Activated CD8-positive, alpha-beta memory T cell treated with anti-CD3 and anti-CD28 coated beads, Interleukin-2, amount 50 U/mL, for 4 hours (primary cell): ENCODE data around the gene ATXN1.
A peak's percentile ranks its signal among the peaks of the same experiment; 100 is the strongest.
"Not testable (repeated sequence)": the region's sequence is repeated elsewhere in the genome, so short reads cannot be mapped to it uniquely, and the experiment has no call there.

Experiments
- DNase-seq: peaks from one replicate; pipeline ENCODE4 v3.0.0-alpha.2; 2020

Gene ATXN1

GRCh38 chr6:16468991-16469615 lies 292.2 kb downstream of the ATXN1 start:
- no peak for DNase-seq

GRCh38 chr6:16466800-16467553 lies 294.3 kb downstream of the ATXN1 start:
- DNase-seq, result no peak

- DNase-seq, result no peak
Measured at GRCh38 chr6:16464045-16464444, 297.2 kb downstream of the ATXN1 start.

GRCh38 chr6:16463246-16463645 lies 298.0 kb downstream of the ATXN1 start:
- DNase-seq, result not testable (repeated sequence)

- no peak for DNase-seq
Measured at GRCh38 chr6:16461491-16461890, 299.8 kb downstream of the ATXN1 start.

GRCh38 chr6:16459472-16459871 lies 301.8 kb downstream of the ATXN1 start:
- not testable (repeated sequence) for DNase-seq

- no peak for DNase-seq
Measured at GRCh38 chr6:16452348-16452747, 308.9 kb downstream of the ATXN1 start.

GRCh38 chr6:16450821-16451220 lies 310.4 kb downstream of the ATXN1 start:
- DNase-seq, result no peak

GRCh38 chr6:16450285-16450684 lies 311.0 kb downstream of the ATXN1 start:
- no peak for DNase-seq

GRCh38 chr6:16446273-16446672 lies 315.0 kb downstream of the ATXN1 start:
- DNase-seq, result no peak

- DNase-seq, result no peak
Measured at GRCh38 chr6:16442031-16442430, 319.2 kb downstream of the ATXN1 start.

GRCh38 chr6:16441262-16441661 lies 320.0 kb downstream of the ATXN1 start:
- DNase-seq, result no peak

GRCh38 chr6:16440636-16441212 lies 320.5 kb downstream of the ATXN1 start:
- no peak for DNase-seq

GRCh38 chr6:16438718-16439591 lies 322.3 kb downstream of the ATXN1 start:
- no peak for DNase-seq

GRCh38 chr6:16437984-16438383 lies 323.3 kb downstream of the ATXN1 start:
- peak; percentile 31 for DNase-seq

GRCh38 chr6:16437095-16437494 lies 324.2 kb downstream of the ATXN1 start:
- DNase-seq, result peak; percentile 22

- peak; percentile 33 for DNase-seq
Measured at GRCh38 chr6:16436550-16436949, 324.7 kb downstream of the ATXN1 start.

GRCh38 chr6:16434885-16435284 lies 326.4 kb downstream of the ATXN1 start:
- no peak for DNase-seq

- DNase-seq, result no peak
Measured at GRCh38 chr6:16433338-16433890, 327.8 kb downstream of the ATXN1 start.

GRCh38 chr6:16432075-16433032 lies 328.9 kb downstream of the ATXN1 start:
- no peak for DNase-seq

GRCh38 chr6:16431106-16431505 lies 330.2 kb downstream of the ATXN1 start:
- DNase-seq, result no peak
